K562 (cell line): Measurements from ENCODE around the gene OSBPL10. TPM values are rescaled to one million over a fixed set of nuclear protein-coding genes. Genes with fewer than 3 reads are reported as not detected.

ENCODE experiments used
- ATAC-seq: fragments of 200-7000 bp; cut with Tn5 transposase; 3 replicates; pipeline ENCODE4 v1.9.1; 2020; ENCODE audit warnings: moderate library complexity
- BruUV-seq: library from RNA; stranded (reverse); fragments of 400-500 nt; replicated peaks from 2 replicates; lab custom pipeline; 2021; lab: Mats Ljungman, UMichigan
- CTCF ChIA-PET: fragments of 300-600 bp; formaldehyde crosslinking; extraction: SDS; loops from one replicate; lab custom pipeline; 2021; ENCODE audit warnings: low intra/inter-chr PET ratio; lab: Yijun Ruan, JAX
- POLR2A ChIA-PET: fragments of 300-600, 350-650 bp; sonication (Branson Sonifier 250); formaldehyde crosslinking; extraction: SDS; loops from one replicate; lab custom pipeline; 2021; ENCODE audit warnings: antibody characterized with exemption, inconsistent platforms; lab: Yijun Ruan, JAX
- DNase-seq, 4 experiments: peaks; one replicate each; pipeline versions ENCODE4 v3.0.0 to v3.0.0-alpha.2; 2011 to 2018; ENCODE audit warnings: low spot score in 3 of 4, mixed read lengths in 3 of 4; ENCODE audit errors: extremely low read depth in 1 of 4
- FAIRE-seq: peaks from 2 replicates; lab custom pipeline; 2011; peaks lifted over from hg19 to GRCh38; lab: Jason Lieb, UNC
- H2AFZ ChIP-seq: 2 replicates; pipeline ENCODE4 v1.6.0; 2011; ENCODE audit warnings: low read depth, low read length, control low read depth, inconsistent platforms
- H3K27ac ChIP-seq: fragments of 200-600 bp; 3 replicates; pipeline ENCODE4 v1.8.0; 2011; ENCODE audit warnings: low read depth, mild to moderate bottlenecking, control low read depth, inconsistent platforms, low read length, moderate library complexity, mixed read lengths; ENCODE audit errors: extremely low read depth
- H3K27me3 ChIP-seq, 2 experiments: fragments of 300-600 bp in 1 of 2; 2 replicates in 1 of 2; 3 replicates in 1 of 2; pipeline versions ENCODE4 v1.6.0 to v1.8.0; 2011; ENCODE audit warnings: inconsistent platforms in 2 of 2, low read length in 2 of 2, mild to moderate bottlenecking in 1 of 2, mixed read lengths in 1 of 2, moderate library complexity in 1 of 2; ENCODE audit not compliant: control insufficient read depth in 2 of 2, insufficient read depth in 2 of 2
- H3K36me3 ChIP-seq: fragments of 300-600 bp; 3 replicates; pipeline ENCODE4 v1.8.0; 2011; ENCODE audit warnings: mild to moderate bottlenecking, low read length, inconsistent platforms; ENCODE audit not compliant: control insufficient read depth, insufficient read depth
- H3K4me1 ChIP-seq, 2 experiments: fragments of 200-600 bp in 1 of 2; replicated peaks in 1 of 2; 2 replicates in 1 of 2; 3 replicates in 1 of 2; pipeline versions ENCODE4 v1.5.1 to v1.8.0; 2011; ENCODE audit warnings: inconsistent platforms in 2 of 2, low read length in 2 of 2, mild to moderate bottlenecking in 1 of 2, mixed read lengths in 1 of 2, moderate library complexity in 1 of 2; ENCODE audit not compliant: control insufficient read depth in 2 of 2, insufficient read depth in 2 of 2
- H3K4me2 ChIP-seq: 2 replicates; pipeline ENCODE4 v1.6.1; 2011; ENCODE audit warnings: low read length, control low read depth, inconsistent platforms, mixed read lengths; ENCODE audit not compliant: insufficient read depth
- H3K4me3 ChIP-seq: fragments of 200-600 bp; sonication (generic), shearing (Covaris generic); 2 replicates; pipeline ENCODE4 v1.5.1; 2016; ENCODE audit warnings: control low read depth, inconsistent platforms
- H3K79me2 ChIP-seq: fragments of 200-600 bp; 3 replicates; pipeline ENCODE4 v1.8.0; 2011; ENCODE audit warnings: low read length, inconsistent platforms; ENCODE audit not compliant: control insufficient read depth, insufficient read depth
- H3K9ac ChIP-seq, 2 experiments: 2 replicates each; pipeline versions ENCODE4 v1.6.0 to v1.6.1; 2011; ENCODE audit warnings: low read depth in 2 of 2, low read length in 2 of 2, control low read depth in 1 of 2, inconsistent platforms in 1 of 2, mild to moderate bottlenecking in 1 of 2, mixed read lengths in 1 of 2; ENCODE audit not compliant: insufficient read depth in 1 of 2
- H3K9me1 ChIP-seq: one replicate; pipeline ENCODE4 v1.6.0; 2011; ENCODE audit warnings: inconsistent platforms, mild to moderate bottlenecking, low read length, moderate library complexity; ENCODE audit not compliant: control insufficient read depth, insufficient read depth
- H3K9me3 ChIP-seq: replicated peaks from 2 replicates; pipeline ENCODE4 v1.5.1; 2011; ENCODE audit warnings: low read depth, low read length, inconsistent platforms; ENCODE audit not compliant: control insufficient read depth, insufficient read depth
- H4K20me1 ChIP-seq: replicated peaks from 2 replicates; pipeline ENCODE4 v1.6.1; 2011; ENCODE audit warnings: low read length, inconsistent platforms, mixed read lengths; ENCODE audit not compliant: control insufficient read depth, insufficient read depth
- KLF10 ChIP-seq: fragments of 250-450 bp; sonication (Bioruptor Pico); IDR thresholded peaks from 2 replicates; pipeline ENCODE4 v1.6.1; 2021; ENCODE audit warnings: matching md5 sums
- MYBL2 ChIP-seq, 2 experiments: fragments of 450-650 bp in 1 of 2; sonication (generic) in 1 of 2; formaldehyde crosslinking in 1 of 2; IDR thresholded peaks; 2 replicates each; pipeline versions ENCODE4 v1.6.1 to v1.8.1; 2017 to 2022; ENCODE audit warnings: borderline replicate concordance in 1 of 2, inconsistent platforms in 1 of 2, low read depth in 1 of 2, mild to moderate bottlenecking in 1 of 2, missing genetic modification reagents in 1 of 2, moderate library complexity in 1 of 2
- POU5F1 ChIP-seq: fragments of 150-350 bp; IDR thresholded peaks from 2 replicates; pipeline ENCODE4 v1.6.1; 2014; ENCODE audit warnings: borderline replicate concordance, low read length, low read depth, mild to moderate bottlenecking; ENCODE audit not compliant: partially characterized antibody
- SMARCE1 ChIP-seq: fragments of 450-650 bp; IDR thresholded peaks from 2 replicates; pipeline ENCODE4 v1.7.1; 2016; ENCODE audit warnings: mild to moderate bottlenecking
- TAF1 ChIP-seq: IDR thresholded peaks from 2 replicates; pipeline ENCODE4 v1.6.1; 2011; ENCODE audit warnings: mild to moderate bottlenecking, low read length, moderate library complexity; ENCODE audit not compliant: insufficient read depth, control insufficient read depth, severe bottlenecking; ENCODE audit errors: extremely low read depth
- THAP12 ChIP-seq: fragments of 250-450 bp; sonication (Bioruptor Pico); IDR thresholded peaks from 2 replicates; pipeline ENCODE4 v1.9.0; 2021; ENCODE audit warnings: mild to moderate bottlenecking, inconsistent platforms
- ZBTB8A ChIP-seq: fragments of 450-650 bp; IDR thresholded peaks from 2 replicates; pipeline ENCODE4 v1.6.1; 2018; ENCODE audit warnings: mild to moderate bottlenecking, moderate library complexity; ENCODE audit not compliant: partially characterized antibody
- ZNF586 ChIP-seq: fragments of 450-650 bp; formaldehyde crosslinking; conservative IDR thresholded peaks from 2 replicates; pipeline ENCODE4 v1.4.0; 2020; ENCODE audit warnings: mild to moderate bottlenecking, moderate library complexity
- WGBS: fragments of 100-300 bp; shearing (Covaris generic); methylation state at CpG from one replicate; pipeline ENCODE4 v1.1.6; 2016; ENCODE audit warnings: low coverage, mixed read lengths; ENCODE audit not compliant: insufficient coverage; ENCODE audit errors: missing lambda C conversion rate; 5-methylcytosine and 5-hydroxymethylcytosine counted together
- in situ Hi-C: fragments of 300-500 bp; cut with MboI; formaldehyde crosslinking; loops from 4 replicates; pipeline ENCODE4 v1.15.0; 2018; ENCODE audit warnings: inconsistent platforms, mixed read lengths
- intact Hi-C: fragments of 100-400 bp; cut with micrococcal nuclease; formaldehyde crosslinking; loops from 2 replicates; pipeline ENCODE4 v1.14.2; 2022
- polyA plus RNA-seq, 8 experiments: library from polyadenylated mRNA; depleted of rRNA in 4 of 8; stranded (reverse) in 5 of 8; unstranded in 3 of 8; fragments of >200 nt; fragmentation: Nextera tagmentation in 2 of 8; fragmentation: Illumina TruSeq in 1 of 8; extraction: Ambion mirVana in 2 of 8; extraction: Trizol in 1 of 8; gene quantifications; 2 replicates each; pipeline versions ENCODE4 v1.2.1 to v1.2.3, GENCODE V29; 2011 to 2014; ENCODE audit warnings: inconsistent platforms in 1 of 8, missing spikeins in 1 of 8
- total RNA-seq, 7 experiments: library from RNA; depleted of rRNA in 6 of 7; stranded (reverse); fragments of >200 nt in 6 of 7; fragmentation: Illumina TruSeq in 2 of 7; extraction: Trizol in 2 of 7; gene quantifications; 2 replicates each; pipeline versions ENCODE4 v1.2.1 to v1.2.3, GENCODE V29; 2011 to 2021; ENCODE audit warnings: low replicate concordance in 1 of 7

OSBPL10 gene
- total and polyA plus RNA-seq, 9 of the 15 experiments (the other 6 are each of a cell fraction or from before 2014, with no cell fraction given): 0.03 to 0.19 (median 0.14) TPM; not detected in 2

- ATAC-seq: no peak
- intact Hi-C loops: no loop called here
- WGBS: 4% methylated on average over 5 of the region's 5 CpGs
- Histone ChIP-seq H3K27ac (no peak overlapping the region), H3K4me1 (no peaks in the 10 kb centered on the region), H3K36me3 (no peaks in the 10 kb centered on the region), H3K27me3 (peaks cover 16 to 27% of the 10 kb centered on the region in 2 experiments; a peak in 4 of 5 replicates), H2AFZ (no peak overlapping the region), H3K9me1 (no peaks in the 10 kb centered on the region), H3K4me2 (no peak overlapping the region), H3K4me3 (no peak overlapping the region), H4K20me1 (no peaks in the 10 kb centered on the region), H3K79me2 (no peaks in the 10 kb centered on the region), H3K9ac (no peak overlapping the region), H3K9me3 (no peaks in the 10 kb centered on the region)
- in situ Hi-C loops: no loop called here
- CTCF ChIA-PET: no interaction called here
- no TSS peak for BruUV-seq
- POLR2A ChIA-PET: interaction anchor here (0.6 kb wide), 1 partner anchor 109 kb away, joined by 3 read pairs; no protein-coding TSS in a partner anchor
- FAIRE-seq: no peak
- no peak for DNase-seq
- TF ChIP-seq POU5F1 (no peak), ZNF586 (CRISPR knock-in tag) (no peak), TAF1 (no peak), THAP12 (CRISPR knock-in tag) (no peak), SMARCE1 (no peak), ZBTB8A (no peak), KLF10 (CRISPR knock-in tag) (no peak), MYBL2 (IDR thresholded peaks at IDR 0.05; ENCODE audit: low read depth) (no peak), MYBL2 (CRISPR knock-in tag; IDR thresholded peaks at IDR 0.05; ENCODE audit: borderline replicate concordance) (no peak)
Observed at GRCh38 chr3:31832551-31832950, 148.5 kb downstream of the OSBPL10 start.
